ENCODE results near the gene DSCAM.
"Not testable (repeated sequence)": the region's sequence is repeated elsewhere in the genome, so short reads cannot be mapped to it uniquely, and the experiment has no call there.

DSCAM gene

DNA sequence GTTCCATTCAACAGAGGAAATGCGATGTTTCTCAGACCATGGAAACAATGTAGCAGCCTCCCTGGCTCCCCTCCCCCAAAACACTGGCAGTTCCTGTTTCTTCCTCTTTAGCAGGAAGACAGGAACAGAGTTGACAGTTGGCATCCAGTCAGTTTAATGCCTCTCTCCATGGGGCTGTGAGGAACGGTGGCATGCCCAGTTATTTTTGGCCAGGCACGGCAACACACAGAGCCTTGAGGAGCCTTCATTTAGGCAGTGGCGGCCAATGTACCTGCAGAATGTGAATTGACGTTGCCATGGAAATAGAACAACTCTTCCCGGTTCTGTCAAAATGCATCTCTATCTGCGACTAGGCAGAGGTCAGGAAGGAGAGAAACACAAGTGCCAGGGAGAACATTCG is 330.6 kb downstream of the DSCAM start:
- DNase-seq, result no peak

DNA sequence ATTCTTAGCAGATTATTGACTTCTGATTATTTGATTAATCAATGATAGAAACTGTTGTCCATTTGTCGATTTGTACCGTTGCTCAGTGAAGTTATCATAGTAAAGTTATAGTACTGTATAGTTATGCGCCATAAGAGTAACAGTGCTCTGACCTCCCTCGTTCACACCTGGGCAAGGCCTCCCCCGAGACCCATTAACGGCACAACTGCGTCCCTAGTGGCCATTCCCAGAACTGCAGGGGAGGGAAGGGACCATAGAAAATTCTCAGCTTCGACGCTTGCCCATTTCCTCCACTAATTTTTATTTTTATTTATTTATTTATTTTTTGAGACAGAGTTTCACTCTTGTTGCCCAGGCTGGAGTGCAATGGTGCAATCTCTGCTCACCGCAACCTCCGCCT is 334.4 kb downstream of the DSCAM start:
- DNase-seq, result no peak

DNA sequence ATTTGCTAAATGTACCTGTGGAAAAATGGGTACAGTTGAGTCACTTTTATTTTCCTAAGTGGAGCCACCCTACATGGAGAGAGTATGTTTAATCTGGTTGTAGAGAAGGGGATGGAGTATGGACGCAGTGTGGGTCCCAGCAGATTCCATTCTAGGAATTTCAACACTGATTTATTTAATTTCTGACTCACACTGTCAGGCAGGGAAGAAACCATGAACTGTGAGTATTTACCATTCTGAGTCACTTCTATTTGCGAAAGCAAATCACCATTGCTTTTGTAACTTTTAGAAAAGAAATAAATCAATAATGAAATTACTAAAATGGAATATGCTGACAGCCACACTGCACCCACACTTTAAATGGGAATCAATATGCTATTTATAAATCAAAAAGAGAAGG is 339.0 kb downstream of the DSCAM start:
- no peak for DNase-seq

DNA sequence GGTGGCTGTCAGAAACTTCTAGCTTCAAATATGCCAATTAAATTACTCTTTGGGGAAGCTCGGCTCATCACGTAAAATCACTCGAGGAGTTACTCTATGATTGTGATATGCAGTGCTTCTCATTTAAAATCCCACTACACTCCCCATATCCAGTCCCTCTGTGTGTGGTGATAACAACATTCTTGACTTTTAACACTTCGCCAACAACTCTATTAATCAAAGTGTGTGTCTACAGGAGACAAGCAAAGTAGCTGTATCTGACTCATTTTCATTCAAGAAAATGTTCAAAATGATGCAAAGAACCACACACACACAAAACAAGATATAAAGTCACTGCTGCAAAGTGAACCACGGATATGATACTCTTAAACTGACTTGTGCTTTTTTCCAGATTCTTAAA is 341.3 kb downstream of the DSCAM start:
- no peak for DNase-seq

DNA sequence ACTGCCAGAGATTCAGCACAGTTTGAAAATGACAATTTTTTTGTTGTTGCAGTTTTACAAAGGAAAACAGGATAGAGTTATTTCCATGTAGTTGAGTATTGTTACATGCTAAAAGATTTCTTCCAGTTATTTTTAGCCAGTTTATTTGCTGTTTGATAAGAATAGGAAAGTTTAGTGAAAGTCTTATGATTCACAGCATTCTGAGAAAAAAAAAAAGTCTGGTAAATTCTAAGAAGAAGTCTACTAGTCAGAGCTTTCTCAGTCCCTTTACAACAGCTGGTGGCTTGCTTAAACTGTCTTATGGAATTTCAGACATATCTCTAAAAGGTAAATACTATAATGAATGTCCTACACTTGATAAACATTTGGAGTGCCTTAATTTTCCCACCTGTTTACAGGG is 341.7 kb downstream of the DSCAM start:
- DNase-seq, result no peak

DNA sequence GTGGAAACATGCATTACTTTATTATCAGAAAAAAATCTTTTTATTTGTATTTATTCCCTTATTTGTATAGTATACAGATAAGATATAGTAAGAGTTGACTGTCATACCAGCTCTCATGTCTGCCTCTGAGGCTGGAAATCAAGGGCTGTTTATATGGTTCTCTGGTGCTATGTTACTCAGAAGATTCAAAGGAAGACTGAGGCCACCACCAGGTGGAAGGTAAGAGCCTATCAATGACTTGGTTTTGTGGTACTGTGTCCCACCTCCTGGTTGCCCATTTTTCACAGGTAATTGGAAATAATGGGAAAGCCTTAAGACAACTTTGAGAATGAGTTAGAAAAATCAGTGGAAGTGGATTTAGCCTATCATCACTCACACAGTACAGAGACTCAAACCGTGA is 342.1 kb downstream of the DSCAM start:
- DNase-seq, result no peak

DNA sequence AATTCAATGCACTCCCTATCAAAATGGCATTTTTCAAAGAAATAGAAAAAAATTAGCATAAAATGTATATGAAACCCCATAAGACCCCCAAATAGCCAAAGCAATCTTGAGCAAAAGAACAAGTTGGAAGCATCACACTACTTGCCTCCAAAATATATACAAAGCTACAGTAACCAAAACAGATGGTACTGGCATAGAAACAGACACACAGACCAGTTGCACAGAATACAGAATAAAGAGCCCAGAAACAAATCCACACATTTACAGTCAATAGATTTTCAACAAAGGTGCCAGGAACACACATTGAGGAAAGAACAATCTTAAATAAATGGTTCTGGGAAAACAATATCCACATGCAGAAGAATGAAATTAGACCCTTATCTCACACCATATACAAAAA is 350.8 kb downstream of the DSCAM start:
- no peak for DNase-seq

DNA sequence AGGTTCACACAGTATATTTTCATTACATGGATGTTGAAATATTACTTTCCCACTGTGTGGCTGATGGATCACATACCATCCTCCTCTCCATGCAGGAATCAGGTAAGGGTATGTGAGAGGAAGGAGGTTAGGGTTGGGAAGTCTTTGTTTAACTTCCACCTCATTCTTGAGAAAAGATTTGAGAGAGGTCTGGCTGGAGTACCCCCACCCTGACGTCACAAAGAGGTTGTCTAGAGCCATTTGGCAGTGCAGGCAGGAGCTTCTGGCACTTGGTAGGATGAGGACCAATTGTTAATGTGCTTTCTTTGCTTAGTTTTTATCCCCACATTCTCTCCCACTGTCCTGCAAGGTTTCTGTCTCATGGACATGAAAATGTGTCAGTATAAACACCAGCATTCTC is 356.6 kb downstream of the DSCAM start:
- DNase-seq, result no peak

DNA sequence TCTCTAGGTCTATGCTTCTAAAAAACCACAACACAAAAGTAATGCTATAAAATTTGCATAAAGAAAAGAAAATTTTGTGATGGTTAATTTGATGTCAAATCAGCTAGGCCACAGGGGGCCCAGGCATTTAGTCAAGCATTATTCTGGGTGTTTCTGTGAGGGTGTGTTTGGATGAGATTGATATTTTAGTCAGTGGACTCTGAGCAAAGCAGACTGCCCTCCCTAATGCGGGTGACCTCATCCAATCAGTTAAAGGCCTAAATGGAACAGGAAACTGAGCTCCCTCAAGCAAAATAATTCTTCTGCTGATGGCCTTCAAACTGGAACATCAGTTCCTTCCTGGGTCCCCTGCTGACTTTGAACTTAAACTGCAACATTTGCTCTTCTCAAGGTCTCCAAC is 358.0 kb downstream of the DSCAM start:
- DNase-seq, result no peak

DNA sequence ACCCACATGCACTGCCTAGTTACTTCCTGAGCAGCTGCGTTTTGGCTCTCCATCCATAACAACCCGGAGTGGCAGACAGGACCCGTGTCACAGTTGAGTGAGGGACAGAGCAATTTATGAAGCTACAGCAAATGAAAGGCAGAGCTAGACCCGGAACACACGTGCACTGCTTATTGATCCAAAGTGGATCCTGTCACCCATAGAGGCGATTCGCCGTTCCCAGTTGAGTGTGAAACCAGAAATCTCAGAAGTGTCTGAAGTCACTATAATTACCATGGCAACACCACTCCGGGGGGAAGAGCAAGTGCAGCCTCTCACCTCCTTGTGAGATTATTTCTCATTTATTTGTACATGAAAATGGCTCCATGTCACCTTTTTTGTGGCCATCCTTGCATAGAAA is 365.2 kb downstream of the DSCAM start:
- DNase-seq, result no peak

DNA sequence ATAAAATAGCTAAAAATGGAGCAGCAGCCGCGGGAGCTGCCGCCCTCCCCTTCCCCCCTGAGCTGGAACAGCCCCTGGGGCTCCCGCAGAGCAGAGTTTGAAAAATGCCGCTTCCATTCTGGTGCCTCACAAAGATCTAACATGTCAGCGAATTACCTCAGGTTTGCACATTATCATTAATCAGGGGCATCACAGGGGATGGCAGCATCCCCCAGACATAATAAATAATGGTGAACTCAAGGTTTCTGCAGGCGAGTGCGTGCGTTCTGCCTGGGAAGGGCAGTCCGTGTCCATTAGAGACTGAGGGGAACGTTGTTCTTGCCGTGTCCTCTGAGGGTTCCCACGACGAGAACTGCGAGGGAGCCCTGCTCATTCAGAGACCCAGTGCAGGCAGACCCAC is 372.4 kb downstream of the DSCAM start:
- no peak for DNase-seq

DNA sequence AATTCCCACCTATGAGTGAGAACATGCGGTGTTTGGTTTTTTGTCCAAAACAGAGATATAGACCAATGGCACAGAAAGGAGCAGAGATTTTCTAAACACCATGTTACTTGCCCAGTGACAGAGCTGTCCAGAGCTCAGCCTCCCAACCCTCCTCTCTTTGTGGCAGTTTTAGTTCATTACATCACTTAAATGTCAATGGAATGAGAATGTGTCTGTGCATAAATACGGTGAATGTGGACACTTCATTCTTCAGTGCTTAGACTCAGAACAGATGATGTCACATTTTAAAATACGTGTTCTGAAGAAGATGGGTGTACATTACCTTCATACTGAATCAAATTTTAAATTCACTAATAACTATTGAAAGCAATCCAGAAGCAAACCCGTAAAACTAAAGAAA is 374.9 kb downstream of the DSCAM start:
- DNase-seq, result no peak

DNA sequence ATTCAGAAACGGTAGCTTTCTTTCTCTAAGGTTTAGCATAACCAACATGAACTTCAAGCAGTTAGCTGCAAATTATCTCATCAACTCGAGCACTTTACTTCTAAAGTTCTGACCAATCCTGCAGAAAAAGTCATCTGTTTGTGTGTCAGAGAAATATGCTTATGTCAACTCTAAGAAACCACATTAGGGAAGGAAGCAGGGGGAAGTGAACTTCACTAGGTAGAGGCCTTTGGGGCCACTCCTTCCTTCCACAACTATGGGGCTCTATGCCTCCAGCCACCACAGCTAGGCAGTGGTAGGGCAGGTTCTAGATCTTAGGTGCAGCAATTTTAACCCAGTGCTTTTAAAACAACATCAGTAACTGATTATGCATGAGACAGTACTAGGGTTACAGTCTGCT is 375.9 kb downstream of the DSCAM start:
- no peak for DNase-seq

DNA sequence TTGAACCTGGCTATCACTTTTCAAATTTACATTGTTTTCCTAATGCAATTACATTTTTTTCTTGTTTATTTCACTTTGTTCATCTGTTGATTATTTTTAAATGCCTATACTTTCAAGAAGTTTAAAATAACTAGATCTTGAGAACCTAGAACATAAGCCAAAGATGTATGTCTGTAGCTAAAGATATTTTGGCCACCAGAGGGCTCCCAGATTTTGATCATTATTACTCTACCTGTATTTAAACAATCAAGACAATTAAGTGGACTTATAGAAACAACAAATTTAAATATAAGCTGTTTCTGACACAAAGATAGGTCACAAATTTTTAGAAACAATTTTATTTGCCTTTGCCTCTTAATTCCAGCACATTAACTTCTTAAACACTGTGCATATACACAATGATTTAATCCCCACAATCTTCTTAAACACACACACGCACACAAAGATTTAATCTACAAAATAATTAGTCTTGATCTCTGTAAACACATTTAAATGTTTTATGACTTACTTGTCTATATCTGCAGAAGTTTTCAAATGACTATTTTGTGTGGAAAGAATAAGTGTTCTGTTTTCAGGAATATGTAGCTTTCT is 380.0 kb downstream of the DSCAM start:
- DNase-seq, result no peak

DNA sequence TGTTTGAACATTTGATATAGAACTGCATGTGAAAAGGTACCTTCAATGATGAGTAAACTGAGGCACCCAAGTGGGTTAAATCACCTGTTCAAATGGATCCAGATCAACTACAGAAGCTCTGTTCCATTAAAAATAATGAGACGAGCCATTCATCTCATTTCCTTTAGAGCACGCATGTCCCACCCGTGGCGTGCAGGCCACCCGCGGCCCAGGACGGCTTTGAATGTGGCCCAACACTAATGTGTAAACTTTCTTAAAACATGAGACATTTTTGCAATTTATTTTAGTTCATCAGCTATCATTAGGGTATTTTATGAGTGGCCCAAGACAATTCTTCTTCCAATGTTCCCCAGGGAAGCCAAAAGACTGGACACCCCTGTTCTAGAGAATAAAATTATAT is 381.6 kb downstream of the DSCAM start:
- no peak for DNase-seq

DNA sequence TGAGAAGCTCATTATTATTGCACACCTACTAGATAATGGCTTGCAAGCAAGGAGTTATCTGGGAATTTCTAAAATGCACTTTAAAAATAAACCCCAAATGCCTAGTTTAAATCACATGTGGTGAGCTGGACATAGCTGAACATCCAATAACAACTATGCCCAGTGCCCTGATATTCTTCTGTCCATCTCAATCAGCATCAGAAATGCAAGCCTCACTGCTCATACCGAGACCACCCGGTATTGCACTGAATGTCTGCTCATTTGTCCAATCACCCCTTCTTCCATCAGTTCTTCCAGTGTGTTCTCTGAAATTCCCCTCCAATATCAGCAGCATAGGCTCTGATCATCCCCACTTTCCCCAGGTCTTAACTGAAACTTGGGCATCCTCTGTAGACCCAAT is 383.8 kb downstream of the DSCAM start:
- DNase-seq, result no peak

DNA sequence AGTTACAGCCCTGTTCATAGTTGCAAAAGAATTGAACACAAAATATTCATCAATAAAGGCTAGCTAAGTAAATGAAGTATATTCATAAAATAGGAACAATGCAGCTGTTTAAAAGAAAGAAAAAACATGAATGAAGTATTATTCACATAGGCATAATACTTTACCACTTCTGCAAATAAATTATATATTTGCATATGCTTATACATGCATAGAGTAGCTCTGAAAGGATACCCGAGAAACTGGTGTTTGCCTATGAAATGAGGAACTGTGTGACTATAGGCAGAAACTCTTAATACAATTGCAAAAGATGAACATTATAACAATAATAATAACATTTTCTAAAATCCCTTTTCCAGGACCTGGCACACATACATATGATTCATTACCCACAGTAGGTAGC is 385.9 kb downstream of the DSCAM start:
- DNase-seq, result no peak

DNA sequence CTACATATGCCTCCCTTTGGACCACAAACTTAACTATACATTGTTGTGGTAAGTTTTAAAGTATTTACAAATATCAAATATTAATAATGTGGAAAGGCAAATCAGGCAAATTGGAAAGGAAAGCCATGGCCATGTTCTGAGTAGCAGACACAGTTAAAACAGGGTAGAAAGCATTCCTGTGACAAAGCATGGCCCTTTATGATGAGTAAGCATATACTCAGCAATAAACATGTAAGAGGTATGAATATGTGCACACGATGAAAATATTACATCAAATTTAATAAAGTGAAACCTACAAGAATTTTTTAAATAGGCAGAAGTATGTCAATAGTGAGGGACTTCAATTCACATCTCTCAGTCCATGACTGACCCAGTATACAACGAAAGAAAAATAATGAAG is 389.2 kb downstream of the DSCAM start:
- no peak for DNase-seq

DNA sequence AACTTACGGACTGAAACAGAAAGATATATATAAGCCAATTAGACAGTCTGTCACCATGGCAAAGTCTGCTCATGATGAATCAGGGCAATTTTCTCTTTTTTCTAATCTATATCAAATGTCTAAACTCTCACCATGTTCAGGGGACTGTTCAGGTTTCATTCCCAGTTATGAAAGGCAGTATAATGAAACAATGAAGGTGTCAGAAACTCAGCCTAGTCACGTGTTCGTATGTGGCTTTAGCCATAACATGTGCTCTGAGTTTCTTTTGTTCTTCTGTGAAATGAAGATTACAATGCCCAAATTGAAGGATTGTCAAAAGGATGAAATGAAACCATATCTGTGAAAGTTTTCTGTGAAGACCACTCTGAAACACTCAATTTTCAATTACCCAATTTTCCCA is 392.9 kb downstream of the DSCAM start:
- DNase-seq, result no peak

DNA sequence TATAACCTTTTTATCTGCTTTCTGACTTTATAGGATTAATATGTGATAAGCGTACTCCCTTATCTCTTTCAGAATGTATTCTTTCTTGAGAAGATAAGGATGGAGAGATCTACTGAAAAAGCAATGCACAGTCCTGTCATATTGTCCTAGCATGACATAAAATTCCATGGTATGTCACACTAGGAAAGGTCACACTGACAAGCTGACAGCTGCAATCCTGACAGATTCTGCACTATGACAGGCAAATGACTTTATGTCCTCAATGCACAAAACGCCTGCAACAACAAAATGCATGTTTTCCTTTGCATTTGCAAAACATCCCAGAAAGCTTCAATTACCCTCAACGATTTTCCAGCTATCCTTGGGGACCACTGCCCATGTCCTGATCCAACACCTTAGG is 393.8 kb downstream of the DSCAM start:
- DNase-seq, result no peak

DNA sequence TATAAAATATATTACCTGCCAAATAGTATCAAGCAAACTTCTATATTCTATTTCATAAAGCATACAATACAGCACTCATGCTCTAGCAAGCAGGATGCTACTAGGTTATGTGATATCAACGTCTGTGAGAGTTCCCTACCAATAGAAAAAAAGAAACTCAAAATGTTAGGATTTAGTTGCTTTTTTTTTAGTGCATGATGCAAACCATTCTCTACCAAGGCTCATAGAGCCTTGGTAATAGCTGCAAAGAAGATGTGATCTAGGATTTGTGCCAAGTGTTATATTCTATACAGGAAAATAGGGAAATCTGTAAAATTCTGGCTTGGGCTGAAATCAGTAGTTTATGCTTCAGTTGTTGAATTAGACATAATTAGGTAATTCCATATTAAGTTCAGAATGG is 394.4 kb downstream of the DSCAM start:
- no peak for DNase-seq

DNA sequence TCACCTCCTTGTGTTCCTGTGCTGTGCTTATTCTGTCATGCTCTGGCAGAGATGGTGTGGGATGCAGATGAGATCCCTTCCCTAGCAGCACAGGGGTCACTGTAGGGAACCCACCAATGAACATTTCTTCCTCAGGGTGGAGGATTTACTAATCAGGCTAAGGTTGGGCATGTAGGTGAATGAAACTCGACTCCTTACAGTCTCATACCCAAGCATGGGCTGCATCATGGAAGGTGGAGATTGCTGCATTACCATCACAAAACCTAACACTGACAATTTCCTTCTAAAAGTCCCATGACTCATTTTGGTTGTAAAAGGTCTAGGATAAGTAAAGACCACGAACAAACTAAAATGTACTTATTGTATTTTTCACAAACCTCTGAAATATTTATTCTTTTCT is 399.9 kb downstream of the DSCAM start:
- no peak for DNase-seq

DNA sequence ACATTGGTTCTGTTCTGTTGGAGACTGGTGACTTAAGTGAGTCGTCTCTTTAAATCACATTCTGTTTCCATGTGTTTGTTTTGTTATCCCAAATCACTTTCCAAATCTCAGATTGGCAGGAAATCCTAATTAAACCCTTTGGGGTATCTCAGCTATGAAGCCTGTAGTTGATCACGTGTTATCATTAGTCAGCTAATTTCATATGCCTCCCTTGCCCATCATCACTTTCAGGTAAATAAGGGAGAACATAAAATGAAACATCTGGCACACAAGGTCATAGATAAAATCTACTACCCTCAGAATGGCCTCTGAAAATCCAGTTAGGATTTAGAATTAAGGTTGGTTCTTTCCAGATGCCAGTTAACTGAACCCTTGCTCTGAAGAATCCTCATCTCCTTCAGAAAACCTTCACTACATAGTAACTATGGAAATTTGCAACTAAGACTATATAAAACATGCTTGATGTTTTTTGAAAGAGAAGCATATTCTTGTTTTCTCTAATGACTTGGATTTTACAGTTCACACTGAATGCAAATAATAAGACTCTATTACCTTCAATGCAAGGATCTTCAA is 401.5 kb downstream of the DSCAM start:
- no peak for DNase-seq

DNA sequence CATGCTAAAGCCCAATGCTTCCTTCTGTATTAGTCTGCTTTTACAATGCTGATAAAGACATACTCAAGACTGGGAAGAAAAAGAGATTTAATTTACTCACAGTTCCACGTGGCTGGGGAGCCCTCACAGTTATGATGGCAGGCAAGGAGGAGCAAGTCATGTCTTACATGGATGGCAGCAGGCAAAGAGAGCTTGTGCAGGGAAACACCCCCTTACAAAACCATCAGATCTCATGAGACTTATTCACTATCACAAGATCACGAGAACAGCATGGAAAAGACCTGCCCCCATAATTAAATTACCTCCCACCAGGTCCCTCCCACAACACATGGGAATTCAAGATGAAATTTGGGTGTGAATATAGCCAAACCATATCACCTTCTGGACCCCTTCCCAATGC is 407.4 kb downstream of the DSCAM start:
- DNase-seq, result not testable (repeated sequence)

DNA sequence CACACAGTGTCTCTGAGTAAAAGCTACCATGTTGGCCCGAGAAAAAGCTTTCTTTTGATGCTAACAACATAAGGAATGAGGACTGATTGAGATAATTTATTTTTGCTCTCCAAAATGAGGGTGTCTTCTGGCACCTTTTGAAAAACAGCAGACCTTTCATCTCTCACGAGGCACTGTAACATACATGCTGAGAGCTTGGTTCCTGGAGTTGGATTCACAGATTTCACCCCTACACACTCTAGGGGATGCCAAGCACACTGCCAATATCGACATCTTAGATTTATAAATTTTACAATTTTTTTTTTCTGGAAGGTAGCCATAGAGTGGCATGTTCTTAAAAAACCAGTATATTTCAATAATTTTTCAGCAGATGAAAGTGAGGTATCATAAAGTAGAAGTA is 408.3 kb downstream of the DSCAM start:
- no peak for DNase-seq

DNA sequence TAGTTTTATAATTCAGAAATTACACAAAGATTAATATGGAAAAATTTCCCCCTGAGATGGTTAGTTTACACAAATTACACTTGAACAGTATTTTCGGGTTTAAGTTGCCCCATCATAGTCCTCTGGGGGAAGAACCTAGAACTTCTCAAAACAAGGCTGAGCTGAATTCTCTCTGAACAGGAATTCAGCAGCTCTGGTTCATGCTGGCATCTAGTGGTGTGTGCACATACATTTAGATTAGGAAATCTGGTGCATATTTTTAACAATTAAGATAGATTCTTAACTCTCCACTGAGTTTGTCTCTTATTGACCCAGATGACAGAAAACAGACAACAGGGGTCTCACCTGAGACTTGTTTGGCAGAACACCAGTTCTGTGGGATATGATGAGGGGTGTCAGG is 410.7 kb downstream of the DSCAM start:
- DNase-seq, result no peak
